Measurements from ENCODE around the gene FARS2.

FARS2 gene

GRCh38 chr6:5589422-5590141 lies 328.3 kb downstream of the FARS2 start:
- DNase-seq (ENCODE audit: low read depth) = no peak
- H3K4me3 ChIP-seq (ENCODE audit: low read depth, low read length) = no peak overlapping the region
- TF ChIP-seq CTCF (IDR thresholded peaks at IDR 0.05; ENCODE audit: low read depth, low read length, missing control alignments) = no peak

GRCh38 chr6:5590187-5590586 lies 328.9 kb downstream of the FARS2 start:
- DNase-seq (ENCODE audit: low read depth) = no peak
- no peak for TF ChIP-seq CTCF (IDR thresholded peaks at IDR 0.05; ENCODE audit: low read depth, low read length, missing control alignments)

GRCh38 chr6:5592886-5593519 lies 331.7 kb downstream of the FARS2 start:
- H3K4me3 ChIP-seq (ENCODE audit: low read depth, low read length) = no peak overlapping the region
- no peak for TF ChIP-seq CTCF (IDR thresholded peaks at IDR 0.05; ENCODE audit: low read depth, low read length, missing control alignments)
- DNase-seq (ENCODE audit: low read depth) = no peak

More at GRCh38 chr6:5590187-5590586, 328.9 kb downstream of the FARS2 start:
- no peak overlapping the region for H3K4me3 ChIP-seq (ENCODE audit: low read depth, low read length)

GRCh38 chr6:5595184-5595583 lies 333.9 kb downstream of the FARS2 start:
- H3K4me3 ChIP-seq (ENCODE audit: low read depth, low read length) = no peak overlapping the region
- no peak for DNase-seq (ENCODE audit: low read depth)
- no peak for TF ChIP-seq CTCF (IDR thresholded peaks at IDR 0.05; ENCODE audit: low read depth, low read length, missing control alignments)

GRCh38 chr6:5597413-5597812 lies 336.1 kb downstream of the FARS2 start:
- TF ChIP-seq CTCF (IDR thresholded peaks at IDR 0.05; ENCODE audit: low read depth, low read length, missing control alignments) = no peak
- DNase-seq (ENCODE audit: low read depth) = no peak
- no peak overlapping the region for H3K4me3 ChIP-seq (ENCODE audit: low read depth, low read length)

GRCh38 chr6:5598123-5598522 lies 336.8 kb downstream of the FARS2 start:
- TF ChIP-seq CTCF (IDR thresholded peaks at IDR 0.05; ENCODE audit: low read depth, low read length, missing control alignments) = no peak
- no peak for DNase-seq (ENCODE audit: low read depth)
- no peak overlapping the region for H3K4me3 ChIP-seq (ENCODE audit: low read depth, low read length)

- no peak overlapping the region for H3K4me3 ChIP-seq (ENCODE audit: low read depth, low read length)
- no peak for TF ChIP-seq CTCF (IDR thresholded peaks at IDR 0.05; ENCODE audit: low read depth, low read length, missing control alignments)
- no peak for DNase-seq (ENCODE audit: low read depth)
These were observed 337.8 kb downstream of the FARS2 start for GRCh38 chr6:5599127-5599526.

All from GM12864 (cell line).